ENCODE data around the gene PRR14. TPM values are rescaled to one million over a fixed set of nuclear protein-coding genes. Genes with fewer than 3 reads are reported as not detected.

Gene PRR14
- total RNA-seq, 1 experiment from 2014 or later, result 77.6 TPM

- in situ Hi-C loops (cut with HindIII; ENCODE audit: low pct_unique_long_range_greater_than_20kb, low sequenced_read_pairs) (no loop called here), intact Hi-C loops (cut with micrococcal nuclease; ENCODE audit: unreplicated experiment) (no loop called here)
- ATAC-seq (no peak), DNase-seq (ENCODE audit: low read depth, low spot score) (no peak)
- no peak overlapping the region for H3K4me3 ChIP-seq (ENCODE audit: low read depth in 2 of 2, low read length in 2 of 2)
- ChIA-PET CTCF (interaction anchor here (1.1 kb wide), 1 partner anchor 9 kb away, joined by 4 read pairs; no protein-coding TSS in a partner anchor), POLR2A (no interaction called here)
- TF ChIP-seq TCF7L2 (IDR thresholded peaks at IDR 0.05; ENCODE audit: low read depth, low read length), result no peak
- no peak for TF ChIP-seq CTCF (IDR thresholded peaks at IDR 0.05)
- TF ChIP-seq SIN3A (IDR thresholded peaks at IDR 0.05; ENCODE audit: borderline replicate concordance, insufficient read depth, low read depth, low read length), result no peak
- TF ChIP-seq REST (IDR thresholded peaks at IDR 0.05; ENCODE audit: insufficient read depth in 1 of 2, low read depth in 2 of 2, low read length in 1 of 2), result no peak
- TF ChIP-seq POLR2AphosphoS5 (IDR thresholded peaks at IDR 0.05; ENCODE audit: low read depth, low read length), result no peak
- H3K9me3 ChIP-seq (ENCODE audit: control insufficient read depth, insufficient read depth, low read depth, low read length), result no peaks in the 10 kb centered on the region
- no TSS peak for BruUV-seq (replicated peaks)
- no peaks in the 10 kb centered on the region for H3K36me3 ChIP-seq (ENCODE audit: control insufficient read depth, insufficient read depth, low read length)
- H3K4me1 ChIP-seq (ENCODE audit: control insufficient read depth, insufficient read depth, low read length), result no peaks in the 10 kb centered on the region
- H3K27ac ChIP-seq (ENCODE audit: low read length), result no peak overlapping the region
- no peaks in the 10 kb centered on the region for H3K27me3 ChIP-seq (ENCODE audit: control insufficient read depth, insufficient read depth, low read length)
These were observed 30.6 kb upstream of the PRR14 start for GRCh38 chr16:30620169-30620568.

GRCh38 chr16:30621765-30622164 lies 29.0 kb upstream of the PRR14 start:
- in situ Hi-C loops (cut with HindIII; ENCODE audit: low pct_unique_long_range_greater_than_20kb, low sequenced_read_pairs) (no loop called here), intact Hi-C loops (cut with micrococcal nuclease; ENCODE audit: unreplicated experiment) (no loop called here)
- Histone ChIP-seq H3K4me3 (ENCODE audit: low read depth in 2 of 2, low read length in 2 of 2) (no peak overlapping the region), H3K27me3 (ENCODE audit: control insufficient read depth, insufficient read depth, low read length) (no peaks in the 10 kb centered on the region), H3K27ac (ENCODE audit: low read length) (no peak overlapping the region), H3K9me3 (ENCODE audit: control insufficient read depth, insufficient read depth, low read depth, low read length) (no peaks in the 10 kb centered on the region), H3K36me3 (ENCODE audit: control insufficient read depth, insufficient read depth, low read length) (no peaks in the 10 kb centered on the region), H3K4me1 (ENCODE audit: control insufficient read depth, insufficient read depth, low read length) (no peaks in the 10 kb centered on the region)
- no peak for ATAC-seq
- no peak for DNase-seq (ENCODE audit: low read depth, low spot score)
- no peak for TF ChIP-seq POLR2AphosphoS5 (IDR thresholded peaks at IDR 0.05; ENCODE audit: low read depth, low read length)
- TF ChIP-seq TCF7L2 (IDR thresholded peaks at IDR 0.05; ENCODE audit: low read depth, low read length), result no peak
- TF ChIP-seq CTCF (IDR thresholded peaks at IDR 0.05), result no peak
- TF ChIP-seq SIN3A (IDR thresholded peaks at IDR 0.05; ENCODE audit: borderline replicate concordance, insufficient read depth, low read depth, low read length), result no peak
- TF ChIP-seq REST (IDR thresholded peaks at IDR 0.05; ENCODE audit: insufficient read depth in 1 of 2, low read depth in 2 of 2, low read length in 1 of 2), result no peak
- ChIA-PET POLR2A (interaction anchor here (0.7 kb wide), 1 partner anchor 22 kb away, joined by 9 read pairs; no protein-coding TSS in a partner anchor), CTCF (no interaction called here)
- no TSS peak for BruUV-seq (replicated peaks)

Measured in Panc1 (cell line).